HG02763 (cell line): ENCODE measurements around the gene CPAMD8.
"Not testable (repeated sequence)": the region's sequence is repeated elsewhere in the genome, so short reads cannot be mapped to it uniquely, and the experiment has no call there.

ENCODE experiments used
- ATAC-seq: cut with Tn5 transposase; IDR thresholded peaks from one replicate; pipeline ENCODE4 v1.9.1; 2021; ENCODE audit warnings: mild to moderate bottlenecking, moderate library complexity; ENCODE audit not compliant: unreplicated experiment

CPAMD8 gene

GRCh38 chr19:17041976-17042375, 15.4 kb upstream of the CPAMD8 start:
- no peak for ATAC-seq

GRCh38 chr19:17037966-17038500, 11.4 kb upstream of the CPAMD8 start:
- no peak for ATAC-seq

GRCh38 chr19:17037184-17037583, 10.6 kb upstream of the CPAMD8 start:
- no peak for ATAC-seq

- no peak for ATAC-seq
Measured at GRCh38 chr19:17036640-17037039, 10.0 kb upstream of the CPAMD8 start.

- ATAC-seq = no peak
Measured at GRCh38 chr19:17035842-17036424, 9.3 kb upstream of the CPAMD8 start.

- ATAC-seq = no peak
Measured at GRCh38 chr19:17031741-17032140, 5.1 kb upstream of the CPAMD8 start.

GRCh38 chr19:17027535-17027975, 945 bp upstream of the CPAMD8 start:
- no peak for ATAC-seq

GRCh38 chr19:17025991-17026658, 485 bp downstream of the CPAMD8 start:
- ATAC-seq = no peak

- ATAC-seq = no peak
Measured at GRCh38 chr19:17025361-17025760, 1.2 kb downstream of the CPAMD8 start.

- not testable (repeated sequence) for ATAC-seq
Measured at GRCh38 chr19:17024941-17025340, 1.7 kb downstream of the CPAMD8 start.

GRCh38 chr19:17023805-17024204, 2.8 kb downstream of the CPAMD8 start:
- no peak for ATAC-seq

- ATAC-seq = no peak
Measured at GRCh38 chr19:17022738-17023137, 3.9 kb downstream of the CPAMD8 start.

GRCh38 chr19:17021793-17022590, 4.6 kb downstream of the CPAMD8 start:
- ATAC-seq = no peak

GRCh38 chr19:17021328-17021727, 5.3 kb downstream of the CPAMD8 start:
- ATAC-seq = no peak

- ATAC-seq = no peak
Measured at GRCh38 chr19:17020823-17021222, 5.8 kb downstream of the CPAMD8 start.

GRCh38 chr19:17020385-17020784, 6.2 kb downstream of the CPAMD8 start:
- ATAC-seq = no peak

- ATAC-seq = not testable (repeated sequence)
Measured at GRCh38 chr19:17014212-17014861, 12.3 kb downstream of the CPAMD8 start.

- no peak for ATAC-seq
Measured at GRCh38 chr19:17011485-17011884, 15.1 kb downstream of the CPAMD8 start.

- ATAC-seq = no peak
Measured at GRCh38 chr19:17006579-17006978, 20.0 kb downstream of the CPAMD8 start.

- ATAC-seq = no peak
Measured at GRCh38 chr19:17005000-17005399, 21.6 kb downstream of the CPAMD8 start.

- ATAC-seq = no peak
Measured at GRCh38 chr19:17004386-17004785, 22.2 kb downstream of the CPAMD8 start.
